Esophagus muscularis mucosa (tissue), 3 donors: Measurements from ENCODE around the gene GDF2.

ENCODE experiments used
- CTCF ChIP-seq, 3 experiments: fragments of 200-600 bp in 2 of 3; fragments of 450-650 bp in 1 of 3; sonication (generic) in 2 of 3; IDR thresholded peaks; one replicate each; pipeline ENCODE4 v1.5.1; 2017 to 2019; ENCODE audit warnings: antibody characterized with exemption in 3 of 3, mild to moderate bottlenecking in 2 of 3, moderate library complexity in 1 of 3
- POLR2A ChIP-seq: fragments of 450-650 bp; IDR thresholded peaks from one replicate; pipeline ENCODE4 v1.6.1; 2017; ENCODE audit warnings: antibody characterized with exemption, moderate library complexity, mild to moderate bottlenecking, low read depth

- TF ChIP-seq CTCF (IDR thresholded peaks at IDR 0.05) = peak in 1 of 3 experiments; percentile 4
- TF ChIP-seq POLR2A = no peak
These were observed 21.8 kb upstream of the GDF2 start for GRCh38 chr10:47300429-47300931.
